ENCODE results near the gene GRID2IP.
A peak's percentile ranks its signal among the peaks of the same experiment; 100 is the strongest.

Gene GRID2IP

DNA sequence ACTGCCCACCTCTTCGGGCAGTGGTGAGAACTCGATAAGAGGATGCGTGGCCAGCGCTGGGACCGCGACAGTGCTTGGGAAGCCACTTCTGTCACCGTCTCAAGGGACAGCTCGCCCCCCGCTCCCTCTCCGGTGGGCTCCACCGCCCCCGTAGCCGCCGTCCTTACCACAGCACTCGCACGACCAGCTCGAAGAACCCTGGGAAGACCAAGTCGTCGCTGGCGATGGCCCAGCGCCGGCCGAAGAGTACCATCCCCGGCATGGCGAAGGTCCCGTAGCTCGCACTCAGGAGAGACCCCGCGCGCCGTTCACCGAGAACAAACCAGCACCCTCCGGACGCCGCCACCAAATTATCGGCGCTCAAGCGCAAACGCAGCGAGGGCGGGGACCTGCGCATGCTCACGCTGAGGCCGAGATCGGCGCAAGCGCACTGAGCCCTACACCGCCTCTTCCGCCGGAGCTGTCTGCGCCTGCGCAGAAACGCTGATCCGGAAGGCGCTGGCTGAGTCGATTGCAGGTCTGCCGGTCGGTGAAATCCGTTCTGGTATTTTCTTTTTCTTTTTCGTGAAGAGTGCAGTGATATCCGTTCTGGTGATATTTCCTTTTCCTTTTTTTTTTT is 103.6 kb downstream of the GRID2IP start, which contains the start of gene DAGLB:
Gene DAGLB (minus strand): TSS at position 374 of the 619 bp plus-strand sequence. CDS start 112 bp downstream, at position 262.
- peak; percentile 97 for DNase-seq (ENCODE audit: low spot score)
